IMR-90 (cell line): Measurements from ENCODE around the gene SNAP23. TPM values are rescaled to one million over a fixed set of nuclear protein-coding genes. Genes with fewer than 3 reads are reported as not detected.

Experiments
- ATAC-seq: fragments of 200-7000 bp; cut with Tn5 transposase; 2 replicates; pipeline ENCODE4 v1.9.1; 2020; ENCODE audit warnings: low read depth, mild to moderate bottlenecking, moderate library complexity
- BruUV-seq: library from RNA; stranded (reverse); fragments of 400-500 nt; replicated peaks from 2 replicates; lab custom pipeline; 2021; lab: Mats Ljungman, UMichigan
- CTCF ChIA-PET: fragments of 300-600 bp; formaldehyde crosslinking; extraction: SDS; loops from one replicate; lab custom pipeline; 2021; ENCODE audit warnings: antibody characterized with exemption; lab: Yijun Ruan, JAX
- POLR2A ChIA-PET: fragments of 300-600 bp; sonication (Branson Sonifier 250); formaldehyde crosslinking; loops from one replicate; lab custom pipeline; 2022; ENCODE audit warnings: antibody characterized with exemption; ENCODE audit not compliant: unreplicated experiment; lab: Charles Lee
- DNase-seq: peaks from one replicate; pipeline ENCODE4 v3.0.0; 2013
- H2AFZ ChIP-seq: replicated peaks from 2 replicates; pipeline ENCODE3; 2013; ENCODE audit warnings: low read length, mild to moderate bottlenecking; ENCODE audit not compliant: poor library complexity
- H2AK5ac ChIP-seq: 2 replicates; pipeline ENCODE4 v1.6.1; 2013; ENCODE audit warnings: low read depth, low read length, inconsistent platforms
- H2AK9ac ChIP-seq: replicated peaks from 2 replicates; pipeline ENCODE3; 2013; ENCODE audit warnings: mild to moderate bottlenecking, low read depth, low read length, moderate library complexity; ENCODE audit not compliant: poor library complexity
- H2BK120ac ChIP-seq: 2 replicates; pipeline ENCODE4 v1.6.1; 2013; ENCODE audit warnings: low read depth, low read length, inconsistent platforms
- H2BK15ac ChIP-seq: 3 replicates; pipeline ENCODE4 v1.6.1; 2013; ENCODE audit warnings: low read depth, low read length, inconsistent platforms
- H2BK20ac ChIP-seq: 2 replicates; pipeline ENCODE4 v1.6.1; 2013; ENCODE audit warnings: low read depth, mild to moderate bottlenecking, inconsistent platforms, low read length, moderate library complexity
- H2BK5ac ChIP-seq: 2 replicates; pipeline ENCODE4 v1.6.1; 2013; ENCODE audit warnings: mild to moderate bottlenecking, low read depth, low read length, inconsistent platforms; ENCODE audit not compliant: poor library complexity, severe bottlenecking
- H3K14ac ChIP-seq: replicated peaks from 2 replicates; pipeline ENCODE4 v1.6.1; 2013; ENCODE audit warnings: low read depth, low read length, inconsistent platforms
- H3K18ac ChIP-seq: 2 replicates; pipeline ENCODE4 v1.6.1; 2013; ENCODE audit warnings: low read depth, low read length, control low read depth
- H3K23ac ChIP-seq: 2 replicates; pipeline ENCODE4 v1.6.1; 2013; ENCODE audit warnings: low read depth, low read length, inconsistent platforms
- H3K27ac ChIP-seq: 2 replicates; pipeline ENCODE4 v1.5.1; 2013; ENCODE audit warnings: mild to moderate bottlenecking, control low read depth, low read length; ENCODE audit not compliant: insufficient read depth
- H3K27me3 ChIP-seq: 2 replicates; pipeline ENCODE4 v1.6.1; 2013; ENCODE audit warnings: low read length; ENCODE audit not compliant: control insufficient read depth, insufficient read depth
- H3K36me3 ChIP-seq: 2 replicates; pipeline ENCODE4 v1.6.1; 2013; ENCODE audit warnings: low read length, mixed read lengths; ENCODE audit not compliant: control insufficient read depth, insufficient read depth
- H3K4ac ChIP-seq: 2 replicates; pipeline ENCODE4 v1.6.1; 2013; ENCODE audit warnings: low read depth, low read length, inconsistent platforms
- H3K4me1 ChIP-seq: 2 replicates; pipeline ENCODE4 v1.6.1; 2013; ENCODE audit warnings: low read length, mixed read lengths; ENCODE audit not compliant: control insufficient read depth, insufficient read depth
- H3K4me2 ChIP-seq: 2 replicates; pipeline ENCODE4 v1.6.1; 2013; ENCODE audit warnings: low read depth, mild to moderate bottlenecking, control low read depth, low read length, moderate library complexity
- H3K4me3 ChIP-seq: 2 replicates; pipeline ENCODE4 v1.5.1; 2013; ENCODE audit warnings: low read depth, mild to moderate bottlenecking, control low read depth, low read length, moderate library complexity; ENCODE audit not compliant: insufficient read depth
- H3K56ac ChIP-seq: 2 replicates; pipeline ENCODE4 v1.6.1; 2013; ENCODE audit warnings: low read length, inconsistent platforms; ENCODE audit not compliant: insufficient read depth; ENCODE audit errors: extremely low read depth
- H3K79me1 ChIP-seq, 2 experiments: 2 replicates each; pipeline ENCODE4 v1.6.1; 2013; ENCODE audit warnings: low read length in 2 of 2, inconsistent platforms in 1 of 2, low read depth in 1 of 2
- H3K9ac ChIP-seq: 2 replicates; pipeline ENCODE4 v1.6.1; 2013; ENCODE audit warnings: low read depth, low read length, control low read depth
- H3K9me1 ChIP-seq: 2 replicates; pipeline ENCODE4 v1.6.1; 2013; ENCODE audit warnings: low read length, inconsistent platforms; ENCODE audit not compliant: insufficient read depth
- H3K9me3 ChIP-seq: 2 replicates; pipeline ENCODE4 v1.6.1; 2013; ENCODE audit warnings: low read length; ENCODE audit not compliant: control insufficient read depth, insufficient read depth
- H4K20me1 ChIP-seq: 2 replicates; pipeline ENCODE4 v1.6.1; 2013; ENCODE audit warnings: low read length, inconsistent platforms; ENCODE audit not compliant: insufficient read depth
- H4K5ac ChIP-seq: 2 replicates; pipeline ENCODE4 v1.6.1; 2013; ENCODE audit warnings: mild to moderate bottlenecking, low read depth, low read length, control low read depth
- H4K8ac ChIP-seq, 2 experiments: 2 replicates each; pipeline ENCODE4 v1.6.1; 2013; ENCODE audit warnings: low read depth in 2 of 2, low read length in 2 of 2, control low read depth in 1 of 2, inconsistent platforms in 1 of 2
- H4K91ac ChIP-seq: 2 replicates; pipeline ENCODE4 v1.6.1; 2013; ENCODE audit warnings: low read depth, low read length, inconsistent platforms; ENCODE audit not compliant: insufficient read depth
- BHLHE40 ChIP-seq: fragments of 150-350 bp; IDR thresholded peaks from 2 replicates; pipeline ENCODE4 v1.6.1; 2016; ENCODE audit warnings: mild to moderate bottlenecking, low read depth, low read length
- CTCF ChIP-seq: conservative IDR thresholded peaks from 2 replicates; pipeline ENCODE4 v1.5.1; 2012; ENCODE audit warnings: mild to moderate bottlenecking, low read depth, low read length, improper control_type of control experiment
- ELK1 ChIP-seq: fragments of 150-350 bp; IDR thresholded peaks from 2 replicates; pipeline ENCODE4 v1.6.1; 2016; ENCODE audit warnings: low read depth, mild to moderate bottlenecking, low read length, moderate library complexity, borderline replicate concordance
- MAFK ChIP-seq: IDR thresholded peaks from 2 replicates; pipeline ENCODE4 v1.6.1; 2012; ENCODE audit warnings: low read depth, low read length, improper control_type of control experiment
- MXI1 ChIP-seq: IDR thresholded peaks from 2 replicates; pipeline ENCODE4 v1.6.1; 2012; ENCODE audit warnings: low read depth, mild to moderate bottlenecking, low read length, moderate library complexity, borderline replicate concordance
- POLR2A ChIP-seq: IDR thresholded peaks from 2 replicates; pipeline ENCODE4 v1.6.1; 2012; ENCODE audit warnings: mild to moderate bottlenecking, low read depth, low read length
- RCOR1 ChIP-seq: IDR thresholded peaks from 2 replicates; pipeline ENCODE4 v1.6.1; 2012; ENCODE audit warnings: mild to moderate bottlenecking, low read length, improper control_type of control experiment; ENCODE audit not compliant: insufficient replicate concordance
- WGBS, 2 experiments: methylation state at CpG; one replicate each; pipeline versions ENCODE4 v1.1.5 to v1.1.7; 2013; ENCODE audit warnings: missing lambda C conversion rate in 2 of 2; ENCODE audit not compliant: insufficient read length in 1 of 2; ENCODE audit errors: extremely low coverage in 2 of 2; 5-methylcytosine and 5-hydroxymethylcytosine counted together
- dilution Hi-C: fragments of 300-500 bp; cut with HindIII; formaldehyde crosslinking; loops from one replicate; pipeline ENCODE4 v1.14.3; 2018; ENCODE audit warnings: low sequenced_read_pairs; ENCODE audit not compliant: unreplicated experiment
- in situ Hi-C: fragments of 300-500 bp; cut with MboI; formaldehyde crosslinking; loops from 3 replicates; pipeline ENCODE4 v1.14.3; 2019; ENCODE audit warnings: low sequenced_read_pairs, inconsistent platforms, mixed read lengths
- intact Hi-C: fragments of 100-400 bp; cut with micrococcal nuclease; formaldehyde crosslinking; loops from 2 replicates; pipeline ENCODE4 v1.10.0; 2022
- polyA plus RNA-seq, 3 experiments: library from polyadenylated mRNA; depleted of rRNA; stranded (reverse); fragments of >200 nt; gene quantifications; 2 replicates each; pipeline ENCODE4 v1.2.3, GENCODE V29; 2012; ENCODE audit warnings: low replicate concordance in 1 of 3
- total RNA-seq: library from RNA; depleted of rRNA; stranded (reverse); fragments of >200 nt; gene quantifications from 2 replicates; pipeline ENCODE4 v1.2.3, GENCODE V29; 2012

SNAP23 gene
- total and polyA plus RNA-seq, 2 of the 4 experiments (the other 2 are of a cell fraction), result 36.0 to 45.5 TPM

GRCh38 chr15:42453826-42454225 lies 41.6 kb upstream of the SNAP23 start:
- Histone ChIP-seq H3K9me3 (no peaks in the 10 kb centered on the region), H3K9ac (no peak overlapping the region), H4K5ac (no peak overlapping the region), H3K79me1 (peaks cover 14 to 36% of the 10 kb centered on the region in 2 experiments), H3K14ac (no peak overlapping the region), H3K27me3 (no peaks in the 10 kb centered on the region), H3K56ac (no peak overlapping the region), H2AK5ac (no peak overlapping the region), H3K4ac (no peak overlapping the region), H2BK120ac (no peak overlapping the region), H2BK20ac (no peak overlapping the region), H2BK5ac (no peak overlapping the region), H4K91ac (no peak overlapping the region), H3K4me1 (peaks cover 7% of the 10 kb centered on the region), H3K36me3 (peaks cover 18% of the 10 kb centered on the region), H3K23ac (no peak overlapping the region), H3K27ac (no peak overlapping the region), H3K18ac (no peak overlapping the region), H3K4me3 (no peak overlapping the region), H3K9me1 (peaks cover 3% of the 10 kb centered on the region; the same call in 1 of the 2 replicates), H4K8ac (no peak overlapping the region), H3K4me2 (no peak overlapping the region), H2AFZ (no peak overlapping the region), H2BK15ac (no peak overlapping the region), H2AK9ac (no peak overlapping the region), H4K20me1 (peaks cover 11% of the 10 kb centered on the region; the same call in 1 of the 2 replicates)
- WGBS, 2 experiments, result no CpG with 5 or more reads among the region's 3 CpGs
- TF ChIP-seq MAFK (no peak), POLR2A (no peak), CTCF (no peak), ELK1 (no peak), RCOR1 (no peak), BHLHE40 (no peak), MXI1 (no peak)
- intact Hi-C loops (loop anchor here (10.0 kb wide), 1 partner anchor 179 kb away; the partner anchor contains the start of genes GANC and TMEM87A), dilution Hi-C loops (no loop called here), in situ Hi-C loops (no loop called here)
- CTCF ChIA-PET, result interaction anchor here (0.7 kb wide), 1 partner anchor 9 kb away, joined by 3 read pairs; no protein-coding TSS in a partner anchor
- POLR2A ChIA-PET, result no interaction called here
- ATAC-seq (no peak), DNase-seq (no peak)
- BruUV-seq, result no TSS peak
